Renal cortex interstitium (tissue), 11 donors: Measurements from ENCODE around the gene LHFPL5. TPM values are rescaled to one million over a fixed set of nuclear protein-coding genes. Genes with fewer than 3 reads are reported as not detected.

Source experiments
- DNase-seq, 11 donors: peaks; one replicate each; pipeline ENCODE4 v3.0.0-alpha.2; 2013; ENCODE audit warnings: low read depth in 9 of 11, low spot score in 4 of 11; ENCODE audit errors: extremely low read depth in 1 of 11
- polyA plus RNA-seq, 3 donors: library from polyadenylated mRNA; unstranded; fragments of 120-200 nt; gene quantifications; one replicate each; pipeline ENCODE4 v1.2.1, GENCODE V29; 2013; ENCODE audit not compliant: insufficient read length in 3 of 3

LHFPL5 gene
- polyA plus RNA-seq, 3 donors, result 0.12 to 0.32 TPM; not detected in 1

GRCh38 chr6:35831257-35832007 is 26.3 kb downstream of the LHFPL5 start:
- DNase-seq, result peak in 3 of 11 donors; percentile 1 to 5 (median 2)

DNA sequence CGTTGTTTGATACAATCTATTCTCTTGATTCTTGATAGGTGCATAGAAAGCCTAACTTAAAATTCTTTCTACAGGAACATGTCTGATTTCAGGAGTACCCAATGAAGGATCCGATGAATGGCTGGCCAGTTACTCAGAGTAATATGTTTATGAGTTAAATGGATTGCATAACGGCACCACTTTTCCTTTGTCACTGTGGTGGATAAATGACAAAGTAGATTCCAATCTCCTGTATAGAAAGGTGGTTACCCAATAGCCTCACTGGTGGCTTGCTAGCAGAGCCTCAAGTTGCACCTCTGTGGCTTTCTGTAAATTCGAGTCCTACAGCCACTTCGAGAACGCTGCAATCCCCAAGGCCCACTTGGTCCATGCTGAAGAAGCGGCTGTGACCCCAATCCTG is 28.4 kb downstream of the LHFPL5 start:
- no peak for DNase-seq

DNA sequence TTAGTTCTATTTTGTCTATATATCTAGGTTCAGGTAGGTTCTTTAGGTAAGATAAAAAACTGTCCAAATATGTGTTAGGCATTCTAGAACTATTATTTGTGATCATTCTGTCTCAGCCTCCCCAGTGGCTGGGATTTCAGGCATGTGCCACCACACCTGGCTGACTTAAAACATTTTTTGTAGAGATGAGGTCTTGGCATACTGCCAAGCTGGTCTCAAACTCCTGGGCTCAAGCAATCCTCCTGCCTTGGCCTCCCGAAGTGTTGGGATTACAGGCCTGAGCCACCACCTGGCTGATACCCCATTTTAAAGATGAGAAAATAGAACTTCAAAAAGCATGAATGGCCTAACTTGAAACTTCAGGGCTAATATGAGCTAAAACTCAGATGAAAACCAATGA is 33.9 kb downstream of the LHFPL5 start:
- no peak for DNase-seq

- no peak for DNase-seq
Observed at GRCh38 chr6:35842381-35842780, 37.2 kb downstream of the LHFPL5 start.

DNA sequence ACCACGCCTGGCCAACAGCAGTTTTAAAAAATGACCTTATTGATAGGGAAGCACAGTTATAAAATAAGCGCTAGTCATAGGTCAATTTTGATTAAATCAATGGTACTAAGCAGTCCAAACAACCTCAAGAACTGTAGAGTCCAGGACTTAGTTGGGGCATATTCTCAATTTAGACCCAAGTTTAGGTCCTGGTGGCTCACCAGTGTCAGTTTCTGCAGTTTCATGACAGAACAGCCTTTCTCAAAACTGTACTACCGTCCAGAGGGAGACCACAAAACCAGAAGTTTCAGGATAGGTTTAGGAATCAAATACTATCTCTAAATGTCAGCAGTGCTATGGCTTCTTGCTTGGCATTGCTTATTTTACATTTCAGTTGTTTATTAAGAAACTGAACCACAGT is 39.1 kb downstream of the LHFPL5 start:
- no peak for DNase-seq

GRCh38 chr6:35850208-35850607 is 45.1 kb downstream of the LHFPL5 start:
- DNase-seq, result no peak

GRCh38 chr6:35852994-35853393 is 47.8 kb downstream of the LHFPL5 start:
- no peak for DNase-seq

DNA sequence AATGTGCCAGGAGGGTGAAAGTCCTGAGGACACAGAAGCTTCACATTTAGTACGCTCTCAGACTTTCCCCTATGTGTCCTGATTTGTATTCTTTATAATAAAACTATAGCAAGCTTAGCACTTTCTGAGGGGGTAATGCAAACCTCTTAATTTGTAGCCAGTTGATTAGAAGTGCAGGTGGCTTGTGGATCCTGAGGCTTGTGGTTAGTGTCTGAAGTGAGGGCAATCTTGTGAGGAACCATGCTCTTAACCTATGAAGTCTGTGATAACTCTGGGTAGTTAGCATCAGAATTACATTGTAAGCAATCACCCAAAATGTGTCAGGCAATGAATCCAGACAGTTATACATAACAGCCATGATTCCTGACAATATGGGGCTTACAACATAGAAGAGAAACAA is 51.1 kb downstream of the LHFPL5 start:
- no peak for DNase-seq

DNA sequence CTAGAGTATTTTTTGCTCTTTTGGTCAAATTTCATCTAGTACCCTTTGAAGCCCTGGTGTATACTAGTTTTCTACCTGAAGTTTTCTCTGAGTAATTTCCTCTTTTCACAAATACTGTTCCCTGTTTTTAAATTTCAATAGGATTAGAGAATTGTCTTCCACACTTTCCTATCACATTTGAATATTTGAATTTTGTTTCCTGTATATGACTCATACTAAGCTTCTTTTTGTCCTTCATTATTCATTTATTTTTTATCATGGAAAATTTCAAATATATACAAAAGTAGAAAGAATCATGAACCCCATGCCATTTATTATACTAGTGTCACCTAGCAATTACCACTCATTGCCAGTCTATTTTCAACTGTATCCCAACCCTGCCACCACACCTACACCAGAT is 52.7 kb downstream of the LHFPL5 start:
- no peak for DNase-seq

DNA sequence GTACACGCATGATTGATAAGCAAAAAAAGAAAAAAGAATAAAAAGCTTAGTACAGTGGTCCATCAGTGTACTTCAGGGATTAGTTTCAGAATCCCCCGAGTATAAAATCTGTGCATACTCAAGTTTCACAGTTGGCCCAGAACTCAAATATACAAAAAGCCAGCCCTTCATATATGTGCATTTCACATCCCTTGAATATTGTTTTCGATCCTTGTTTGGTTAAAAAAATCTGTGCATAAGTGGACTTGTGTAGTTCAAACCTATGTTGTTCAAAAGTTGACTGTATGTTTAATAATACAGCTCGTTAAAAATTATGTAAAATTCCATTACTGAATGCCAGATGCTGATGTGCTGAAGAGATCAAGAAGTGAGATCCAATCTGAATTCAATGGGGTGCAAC is 54.2 kb downstream of the LHFPL5 start:
- DNase-seq, result no peak

Other genes starting within 250 kb of the LHFPL5 start
- gene FKBP5, start 116.4 kb upstream of the LHFPL5 start, polyA plus RNA-seq, result 10 to 100 TPM; 18.5 to 31.4 (median 29.8) TPM
- gene ARMC12, start 68.3 kb upstream of the LHFPL5 start, polyA plus RNA-seq, result 1 to 10 TPM in 2 of 3 donors, under 1 TPM in 1; 0.87 to 1.7 (median 1.3) TPM
- gene CLPSL2, start 28.8 kb upstream of the LHFPL5 start, polyA plus RNA-seq, result under 1 TPM in 2 of 3 donors, not detected in 1; 0.39 to 0.53 TPM
- 1 to 10 TPM in 1 of 3 donors, under 1 TPM in 1, not detected in 1; 0.57 to 1.3 TPM for gene CLPSL1, start 24.3 kb upstream of the LHFPL5 start, polyA plus RNA-seq
- gene CLPS, start 8.0 kb upstream of the LHFPL5 start, polyA plus RNA-seq, result under 1 TPM in 1 of 3 donors, not detected in 2; 0.23 TPM
- 10 to 100 TPM; 49.3 to 55.3 (median 53.8) TPM for gene SRPK1, start 115.7 kb downstream of the LHFPL5 start, polyA plus RNA-seq
- under 1 TPM; 0.23 to 0.44 (median 0.27) TPM for gene SLC26A8, start 219.3 kb downstream of the LHFPL5 start, polyA plus RNA-seq
- gene MAPK14, start 222.5 kb downstream of the LHFPL5 start, polyA plus RNA-seq, result 10 to 100 TPM; 50.1 to 56.3 (median 54.3) TPM